Panc1 (cell line): ENCODE data around the gene RNF38. TPM values are rescaled to one million over a fixed set of nuclear protein-coding genes. Genes with fewer than 3 reads are reported as not detected.

Source experiments
- ATAC-seq: fragments of 200-7000 bp; cut with Tn5 transposase; 2 replicates; pipeline ENCODE4 v1.9.1; 2020; ENCODE audit warnings: mild to moderate bottlenecking, moderate library complexity
- BruUV-seq: library from RNA; stranded (reverse); fragments of 400-500 nt; replicated peaks from 2 replicates; lab custom pipeline; 2021; lab: Mats Ljungman, UMichigan
- CTCF ChIA-PET: fragments of 300-600 bp; sonication (Branson Sonifier 250); formaldehyde crosslinking; loops from one replicate; lab custom pipeline; 2022; ENCODE audit warnings: antibody characterized with exemption; lab: Charles Lee
- POLR2A ChIA-PET: fragments of 300-600 bp; sonication (Branson Sonifier 250); formaldehyde crosslinking; loops from one replicate; lab custom pipeline; 2022; ENCODE audit warnings: antibody characterized with exemption; lab: Charles Lee
- DNase-seq: peaks from one replicate; pipeline ENCODE4 v3.0.0-alpha.2; 2010; ENCODE audit warnings: low read depth, low spot score
- H3K27ac ChIP-seq: 2 replicates; pipeline ENCODE4 v1.5.1; 2011; ENCODE audit warnings: mild to moderate bottlenecking, low read length, inconsistent platforms
- H3K27me3 ChIP-seq: fragments of 200-500 bp; sonication (Bioruptor generic); 2 replicates; pipeline ENCODE4 v1.6.0; 2014; ENCODE audit warnings: low read length, inconsistent platforms; ENCODE audit not compliant: control insufficient read depth, insufficient read depth
- H3K36me3 ChIP-seq: fragments of 200-500 bp; sonication (Bioruptor generic); 2 replicates; pipeline ENCODE4 v1.5.1; 2014; ENCODE audit warnings: inconsistent platforms, mild to moderate bottlenecking, low read length, moderate library complexity; ENCODE audit not compliant: control insufficient read depth, insufficient read depth
- H3K4me1 ChIP-seq: 2 replicates; pipeline ENCODE4 v1.5.1; 2011; ENCODE audit warnings: inconsistent platforms, mild to moderate bottlenecking, low read length, moderate library complexity; ENCODE audit not compliant: control insufficient read depth, insufficient read depth
- H3K4me3 ChIP-seq, 2 experiments: 2 replicates each; pipeline ENCODE4 v1.5.1; 2011 to 2012; ENCODE audit warnings: low read depth in 2 of 2, low read length in 2 of 2, mild to moderate bottlenecking in 2 of 2, inconsistent platforms in 1 of 2, moderate library complexity in 1 of 2
- H3K9me3 ChIP-seq: fragments of 200-500 bp; sonication (Bioruptor generic); 2 replicates; pipeline ENCODE4 v1.5.1; 2014; ENCODE audit warnings: low read depth, mild to moderate bottlenecking, inconsistent platforms, low read length, moderate library complexity; ENCODE audit not compliant: control insufficient read depth, insufficient read depth
- CTCF ChIP-seq: fragments of 450-650 bp; IDR thresholded peaks from 2 replicates; pipeline ENCODE4 v1.5.1; 2017; ENCODE audit warnings: mild to moderate bottlenecking
- POLR2AphosphoS5 ChIP-seq: IDR thresholded peaks from 2 replicates; pipeline ENCODE4 v1.6.1; 2012; ENCODE audit warnings: mild to moderate bottlenecking, low read depth, low read length, moderate library complexity
- REST ChIP-seq, 2 experiments: IDR thresholded peaks; 2 replicates each; pipeline ENCODE4 v1.6.1; 2011 to 2012; ENCODE audit warnings: low read depth in 2 of 2, control low read depth in 1 of 2, low read length in 1 of 2, mild to moderate bottlenecking in 1 of 2, moderate library complexity in 1 of 2; ENCODE audit not compliant: insufficient read depth in 1 of 2
- SIN3A ChIP-seq: IDR thresholded peaks from 2 replicates; pipeline ENCODE4 v1.6.1; 2012; ENCODE audit warnings: low read depth, mild to moderate bottlenecking, low read length, moderate library complexity, borderline replicate concordance; ENCODE audit not compliant: insufficient read depth
- TCF7L2 ChIP-seq: IDR thresholded peaks from 2 replicates; pipeline ENCODE4 v1.6.1; 2011; ENCODE audit warnings: mild to moderate bottlenecking, low read depth, low read length, inconsistent platforms
- in situ Hi-C: cut with HindIII; loops from 2 replicates; pipeline ENCODE4 v1.10.0; 2016; ENCODE audit warnings: low sequenced_read_pairs, low pct_unique_long_range_greater_than_20kb
- intact Hi-C: fragments of 100-400 bp; cut with micrococcal nuclease; formaldehyde crosslinking; loops from one replicate; pipeline ENCODE4 v1.10.0; 2022; ENCODE audit not compliant: unreplicated experiment
- total RNA-seq: library from RNA; stranded (reverse); gene quantifications from one replicate; pipeline ENCODE4 v1.2.1, GENCODE V29; 2021; ENCODE audit not compliant: unreplicated experiment

RNF38 gene
- total RNA-seq, 1 experiment from 2014 or later: 78.0 TPM

- Histone ChIP-seq H3K27me3 (no peaks in the 10 kb centered on the region), H3K27ac (peak overlapping the region; percentile 52; the same call in 1 of the 2 replicates), H3K4me1 (peaks cover 13% of the 10 kb centered on the region), H3K9me3 (no peaks in the 10 kb centered on the region), H3K36me3 (no peaks in the 10 kb centered on the region), H3K4me3 (no peak overlapping the region)
- in situ Hi-C loops (no loop called here), intact Hi-C loops (no loop called here)
- no peak for ATAC-seq
- ChIA-PET CTCF (interaction anchor here (0.6 kb wide), 1 partner anchor 145 kb away, joined by 6 read pairs; no protein-coding TSS in a partner anchor), POLR2A (interaction anchor here (0.6 to 1.3 kb wide), 2 partner anchors 35 to 111 kb away, joined by 3 read pairs; no protein-coding TSS in a partner anchor)
- BruUV-seq: no TSS peak
- DNase-seq: no peak
- TF ChIP-seq TCF7L2 (no peak), POLR2AphosphoS5 (no peak), CTCF (no peak), SIN3A (no peak), REST (IDR thresholded peaks at IDR 0.05; ENCODE audit: insufficient read depth in 1 of 2, low read depth in 2 of 2, low read length in 1 of 2) (no peak)
These were observed 109.1 kb downstream of the RNF38 start for GRCh38 chr9:36290996-36291395.

DNA sequence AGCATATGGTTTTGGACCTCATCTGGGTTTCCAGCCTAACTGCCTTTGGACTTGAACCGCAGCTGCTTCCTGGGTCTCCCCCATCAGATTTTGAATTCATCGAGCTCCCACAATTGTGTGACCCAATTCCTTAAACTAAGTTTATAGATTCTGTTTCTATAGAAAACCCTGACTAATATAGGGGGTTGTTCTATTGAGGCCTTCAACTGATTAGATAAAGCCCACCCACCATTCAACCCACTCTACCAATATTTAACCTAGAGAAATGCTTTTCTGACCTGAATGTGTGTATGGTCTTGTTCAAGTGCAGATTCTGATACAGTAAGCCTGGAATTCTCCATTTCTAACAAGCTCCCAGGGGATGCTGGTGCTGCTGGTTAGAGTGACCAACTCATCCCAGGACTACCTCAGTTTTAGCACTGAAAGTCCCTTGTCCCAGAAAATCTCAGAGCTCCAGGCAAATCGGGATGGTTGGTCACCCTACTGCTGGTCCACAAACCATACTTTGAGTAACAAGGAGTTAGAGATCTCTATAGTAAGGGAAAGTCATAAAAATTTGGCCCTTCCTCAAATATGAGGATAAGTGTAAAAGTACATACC, 110.1 kb downstream of the RNF38 start:
- no peaks in the 10 kb centered on the region for H3K9me3 ChIP-seq
- H3K4me3 ChIP-seq: no peak overlapping the region
- intact Hi-C loops: no loop called here
- H3K27ac ChIP-seq: peak overlapping the region; percentile 52
- ChIA-PET POLR2A (interaction anchor here (1.3 kb wide), 1 partner anchor 36 kb away, joined by 3 read pairs; no protein-coding TSS in a partner anchor), CTCF (no interaction called here)
- no peaks in the 10 kb centered on the region for H3K36me3 ChIP-seq
- no peak for ATAC-seq
- no TSS peak for BruUV-seq
- H3K27me3 ChIP-seq: no peaks in the 10 kb centered on the region
- in situ Hi-C loops: no loop called here
- DNase-seq: no peak
- H3K4me1 ChIP-seq: peaks cover 12% of the 10 kb centered on the region; the same call in 1 of the 2 replicates
- no peak for TF ChIP-seq REST (IDR thresholded peaks at IDR 0.05; ENCODE audit: insufficient read depth in 1 of 2, low read depth in 2 of 2, low read length in 1 of 2)
- TF ChIP-seq TCF7L2: no peak
- TF ChIP-seq POLR2AphosphoS5: no peak
- no peak for TF ChIP-seq SIN3A
- TF ChIP-seq CTCF: no peak
